ENCODE data around the gene CLDN25. TPM values are rescaled to one million over a fixed set of nuclear protein-coding genes. Genes with fewer than 3 reads are reported as not detected.

Gene CLDN25
- not detected for total RNA-seq

- Histone ChIP-seq H3K36me3 (no peaks in the 10 kb centered on the region), H3K9me3 (no peaks in the 10 kb centered on the region), H3K4me3 (no peak within 1 kb of the TSS), H3K27me3 (no peaks in the 10 kb centered on the region), H3K27ac (replicated peaks in 1 of 4) (no peak within 1 kb of the TSS), H3K4me1 (peaks cover 9 to 12% (median 12%) of the 10 kb centered on the region in 4 donors)
- 92% methylated on average over 4 of the region's 4 CpGs for WGBS
- intact Hi-C loops (cut with DNase I), result loop anchor here (10.0 kb wide), 1 partner anchor 485 kb away; no protein-coding TSS in a partner anchor
- TF ChIP-seq POLR2A (IDR thresholded peaks at IDR 0.05; ENCODE audit: low read depth) (no peak), POLR2AphosphoS5 (IDR thresholded peaks at IDR 0.05) (no peak), CTCF (IDR thresholded peaks at IDR 0.05) (no peak), EP300 (IDR thresholded peaks at IDR 0.05) (no peak)
- DNase-seq (ENCODE audit: extremely low spot score), result no peak
Measured at GRCh38 chr11:113779496-113779895, at the start of gene CLDN25. TSS of gene CLDN25 (plus strand) at chr11:113779796. CDS start at chr11:113779796, 0 bp downstream.

GRCh38 chr11:113730887-113731726 is 48.5 kb upstream of the CLDN25 start:
- 38% methylated on average over 4 of the region's 4 CpGs for WGBS
- Histone ChIP-seq H3K4me1 (peaks cover 0 to 9% (median 0%) of the 10 kb centered on the region in 4 donors), H3K27ac (replicated peaks in 1 of 4) (no peak overlapping the region), H3K36me3 (peaks cover 3 to 35% (median 35%) of the 10 kb centered on the region in 4 donors), H3K4me3 (no peak overlapping the region), H3K9me3 (no peaks in the 10 kb centered on the region), H3K27me3 (no peaks in the 10 kb centered on the region)
- no peak for DNase-seq (ENCODE audit: extremely low spot score)
- intact Hi-C loops (cut with DNase I), result loop anchor here (2.0 to 10.0 kb wide), 2 partner anchors 196 to 426 kb away; no protein-coding TSS in a partner anchor
- TF ChIP-seq CTCF (IDR thresholded peaks at IDR 0.05) (peak; percentile 60 to 65 (median 60)), EP300 (IDR thresholded peaks at IDR 0.05) (no peak)

- no peak for DNase-seq (ENCODE audit: extremely low spot score)
- H3K27ac ChIP-seq (replicated peaks in 1 of 4), result no peak overlapping the region
- TF ChIP-seq EP300 (IDR thresholded peaks at IDR 0.05) (no peak), POLR2AphosphoS5 (IDR thresholded peaks at IDR 0.05) (no peak), CTCF (IDR thresholded peaks at IDR 0.05) (no peak)
- peaks cover 0 to 9% (median 0%) of the 10 kb centered on the region in 4 donors for H3K4me1 ChIP-seq
- no peaks in the 10 kb centered on the region for H3K27me3 ChIP-seq
- intact Hi-C loops (cut with DNase I), result loop anchor here (10.0 kb wide), 1 partner anchor 197 kb away; no protein-coding TSS in a partner anchor
- no peaks in the 10 kb centered on the region for H3K9me3 ChIP-seq
- no peak overlapping the region for H3K4me3 ChIP-seq
- WGBS, result 86% methylated on average over 5 of the region's 5 CpGs
- H3K36me3 ChIP-seq, result peaks cover 13 to 45% (median 44%) of the 10 kb centered on the region in 4 donors
Measured at GRCh38 chr11:113732092-113732491, 47.5 kb upstream of the CLDN25 start.

- H3K4me1 ChIP-seq, result peaks cover 0 to 3% (median 0%) of the 10 kb centered on the region in 4 donors
- H3K36me3 ChIP-seq, result peaks cover 37 to 87% (median 83%) of the 10 kb centered on the region in 4 donors
- intact Hi-C loops (cut with DNase I), result loop anchor here (10.0 kb wide), 1 partner anchor 202 kb away; no protein-coding TSS in a partner anchor
- no peaks in the 10 kb centered on the region for H3K9me3 ChIP-seq
- no peak overlapping the region for H3K27ac ChIP-seq (replicated peaks in 1 of 4)
- no peak overlapping the region for H3K4me3 ChIP-seq
- WGBS, result 93% methylated on average over 1 of the region's 1 CpG
- TF ChIP-seq EP300 (IDR thresholded peaks at IDR 0.05), result no peak
- no peak for TF ChIP-seq POLR2AphosphoS5 (IDR thresholded peaks at IDR 0.05)
- TF ChIP-seq CTCF (IDR thresholded peaks at IDR 0.05), result no peak
- TF ChIP-seq POLR2A (IDR thresholded peaks at IDR 0.05; ENCODE audit: low read depth), result no peak
- no peak for DNase-seq (ENCODE audit: extremely low spot score)
- H3K27me3 ChIP-seq, result no peaks in the 10 kb centered on the region
Measured at GRCh38 chr11:113736323-113736722, 43.3 kb upstream of the CLDN25 start.
